OCI-M2 (cell line): ENCODE data around the gene SYT2.

Experiments
- DNase-seq: peaks from one replicate; lab custom pipeline; 2025; ENCODE audit not compliant: unreplicated experiment; lab: John Stamatoyannopoulos, UW

Gene SYT2

DNA sequence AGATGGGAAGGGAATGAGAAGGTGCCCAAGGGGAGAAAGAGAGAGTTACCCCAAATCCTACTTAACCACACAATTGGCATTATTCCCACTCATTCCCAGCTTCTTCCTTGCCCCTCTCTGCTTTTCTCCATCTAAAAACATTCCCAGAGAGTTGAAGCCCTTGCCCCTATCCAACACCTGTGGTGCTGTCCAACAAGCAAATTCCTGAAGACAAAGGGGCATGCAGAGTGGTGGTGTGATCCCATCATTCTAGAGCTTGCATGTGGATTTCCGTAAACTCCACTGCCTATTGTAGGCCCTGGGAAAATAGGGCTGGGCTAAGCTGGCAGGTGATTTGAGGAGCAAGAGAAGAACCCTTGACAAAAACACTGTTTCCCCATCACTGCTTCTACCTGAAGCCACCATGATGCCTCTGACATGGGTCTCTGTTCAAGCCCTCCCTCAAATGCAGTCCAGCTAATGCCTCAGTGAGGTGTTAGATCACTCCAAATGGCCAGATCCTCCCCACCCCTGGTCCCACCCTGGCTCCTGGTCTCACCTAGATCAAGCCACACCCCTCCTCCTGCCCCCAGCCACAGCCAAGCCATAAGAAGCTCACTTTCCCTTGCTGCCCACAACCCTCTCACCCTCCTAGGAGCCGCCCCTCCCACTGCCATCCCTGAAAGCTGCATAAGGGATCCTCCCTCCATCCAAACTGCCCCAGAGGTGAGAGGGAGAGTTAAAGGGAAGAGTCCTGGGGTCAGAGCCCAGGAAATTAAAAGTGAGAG, 29.5 kb downstream of the SYT2 start:
- DNase-seq: no peak

DNA sequence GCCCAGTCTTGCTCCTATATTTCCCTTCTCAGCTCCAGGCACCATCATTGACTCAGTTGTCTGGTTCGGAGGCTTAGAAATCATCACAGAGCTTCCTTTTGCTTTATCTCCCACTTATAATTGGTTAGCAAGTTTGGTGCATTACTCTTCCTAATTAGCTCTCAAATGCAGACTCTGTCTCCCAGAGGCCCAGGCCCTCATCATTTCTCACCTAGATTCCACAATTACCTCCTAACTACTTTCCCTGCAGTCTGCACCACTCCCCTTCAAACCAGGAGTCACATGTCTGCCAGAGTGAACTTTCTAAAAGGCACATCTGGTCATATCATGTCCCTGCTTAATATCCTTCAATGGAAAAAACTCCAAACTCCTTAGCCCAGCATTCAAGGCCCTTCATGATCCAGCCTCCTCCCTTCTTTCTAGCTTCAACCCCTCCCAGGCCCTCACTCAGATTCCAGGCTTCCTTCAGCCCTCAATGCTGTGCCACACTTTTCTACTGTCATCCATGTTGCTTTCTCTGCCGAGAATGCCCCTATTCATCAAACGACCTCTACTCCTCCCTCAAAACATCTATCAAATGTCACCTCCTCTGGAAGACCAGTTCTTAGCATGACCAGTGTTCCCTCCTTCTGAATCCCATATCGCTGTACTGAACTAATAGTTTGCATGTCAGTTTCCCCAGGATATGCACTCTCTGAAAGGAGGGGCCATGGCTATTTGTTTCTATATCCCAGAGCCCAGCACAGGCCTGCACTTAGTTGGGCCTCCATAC, 30.7 kb downstream of the SYT2 start:
- DNase-seq: no peak

DNA sequence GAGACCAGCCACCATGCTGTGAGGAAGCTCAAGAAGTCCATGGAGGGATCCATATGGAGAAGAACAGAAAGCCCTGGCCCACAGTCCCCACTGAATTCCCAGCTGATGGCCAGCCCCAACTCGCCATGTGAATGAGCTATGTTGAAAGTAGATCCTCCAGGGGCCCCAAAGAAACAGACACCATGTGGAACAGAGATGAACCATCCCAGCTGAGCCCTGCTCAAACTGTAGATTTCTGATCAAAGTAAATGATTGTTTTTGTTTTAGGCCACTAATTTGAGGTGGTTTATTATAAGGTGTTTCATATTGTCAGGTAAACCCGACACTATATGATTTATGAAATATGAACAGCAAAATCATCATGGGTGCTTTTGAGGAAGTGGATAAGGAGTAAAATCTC, 32.8 kb downstream of the SYT2 start:
- DNase-seq: no peak

DNA sequence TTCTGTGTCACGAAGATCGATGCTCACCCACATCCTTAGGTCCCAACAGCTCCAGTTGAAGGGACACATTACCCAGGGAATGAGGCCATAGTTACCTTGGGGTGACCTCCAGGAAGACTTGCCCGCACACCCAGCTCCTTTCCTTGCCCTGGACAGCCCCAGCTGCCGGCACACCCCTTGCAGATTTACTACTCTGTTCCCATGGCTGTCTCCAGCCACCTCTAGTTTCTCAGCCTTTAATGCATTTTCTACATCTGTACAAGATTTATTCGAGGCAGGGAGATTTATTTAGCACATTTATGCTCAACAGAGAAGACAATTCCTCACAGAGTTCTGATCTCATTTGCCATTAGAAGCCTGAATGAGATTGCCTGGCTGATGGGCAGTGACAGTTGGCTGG, 36.7 kb downstream of the SYT2 start:
- no peak for DNase-seq

DNA sequence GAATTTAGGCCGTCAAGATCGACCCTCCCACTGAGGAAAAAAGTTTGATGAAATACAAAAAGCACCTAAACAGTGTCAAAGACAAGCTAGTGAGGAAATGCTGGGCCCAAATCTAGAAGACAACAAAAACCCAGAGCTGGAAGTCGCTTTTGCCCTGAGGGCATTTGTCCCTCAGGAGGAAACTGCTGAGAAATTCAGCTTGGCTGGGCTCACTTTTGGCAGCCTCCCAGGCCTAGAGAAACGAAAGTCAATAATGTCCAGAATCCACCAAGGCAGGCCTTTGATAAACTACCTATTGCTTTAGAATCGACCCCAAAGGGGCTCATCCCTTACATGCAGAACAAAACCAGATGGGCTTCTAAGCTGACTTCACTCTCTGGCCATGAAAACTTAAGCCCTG, 38.9 kb downstream of the SYT2 start:
- no peak for DNase-seq

DNA sequence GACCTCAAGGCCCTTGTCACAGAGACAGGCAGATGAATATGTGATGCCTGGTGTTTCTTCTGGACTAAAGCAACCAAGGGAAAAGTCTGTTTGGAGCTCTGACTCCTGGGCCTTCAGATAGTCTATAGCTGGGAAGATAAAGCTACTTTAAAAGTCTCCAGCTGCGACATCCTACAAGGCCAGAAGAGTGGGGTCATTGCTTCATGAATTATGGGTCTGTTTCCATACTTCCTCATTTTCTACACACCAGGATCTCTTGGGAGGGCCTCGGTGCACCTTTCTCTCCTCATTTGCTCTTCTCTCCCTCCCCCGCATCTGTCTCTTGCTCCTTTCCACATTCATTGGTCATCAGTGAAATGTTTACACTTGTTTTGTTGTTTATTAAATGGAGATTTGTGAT, 44.8 kb downstream of the SYT2 start:
- DNase-seq: no peak

DNA sequence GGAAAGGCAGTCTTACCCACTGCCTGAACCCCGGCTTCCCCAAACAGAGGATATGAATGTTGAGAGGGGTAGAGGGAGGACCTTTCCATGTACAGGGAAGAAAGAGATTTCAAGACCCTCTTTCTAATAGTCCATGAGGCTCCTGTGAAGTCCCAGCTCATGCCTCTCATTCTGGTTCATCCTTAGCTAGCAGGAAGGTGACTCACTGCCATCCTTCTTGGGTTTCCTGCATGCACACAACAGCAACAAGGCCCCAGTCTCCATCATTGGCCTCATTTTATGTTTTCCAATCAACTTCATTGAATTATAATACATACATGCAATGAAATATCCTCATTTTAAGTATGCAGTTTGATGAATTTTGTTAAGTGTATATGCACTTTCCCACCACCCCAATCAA, 46.2 kb downstream of the SYT2 start:
- no peak for DNase-seq

DNA sequence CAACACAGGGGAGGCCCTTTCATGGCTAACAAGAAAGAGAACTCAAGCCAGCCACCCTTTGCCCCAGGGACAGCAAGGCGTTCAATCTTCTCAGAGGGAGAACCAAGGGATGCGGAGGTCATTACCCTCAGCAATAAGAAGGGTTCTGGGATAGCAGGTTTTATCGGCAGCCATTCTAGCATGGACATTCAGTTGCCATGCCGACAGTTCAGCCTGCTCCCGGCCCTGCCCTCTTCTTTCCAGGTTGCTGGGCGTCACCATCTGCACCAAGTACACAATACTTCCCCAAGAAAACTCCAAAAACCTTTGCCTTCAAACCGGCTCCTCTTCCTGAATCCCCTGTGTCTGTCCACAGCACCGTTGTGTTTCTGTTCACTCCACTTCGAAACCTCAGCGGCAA, 47.1 kb downstream of the SYT2 start:
- DNase-seq: no peak

DNA sequence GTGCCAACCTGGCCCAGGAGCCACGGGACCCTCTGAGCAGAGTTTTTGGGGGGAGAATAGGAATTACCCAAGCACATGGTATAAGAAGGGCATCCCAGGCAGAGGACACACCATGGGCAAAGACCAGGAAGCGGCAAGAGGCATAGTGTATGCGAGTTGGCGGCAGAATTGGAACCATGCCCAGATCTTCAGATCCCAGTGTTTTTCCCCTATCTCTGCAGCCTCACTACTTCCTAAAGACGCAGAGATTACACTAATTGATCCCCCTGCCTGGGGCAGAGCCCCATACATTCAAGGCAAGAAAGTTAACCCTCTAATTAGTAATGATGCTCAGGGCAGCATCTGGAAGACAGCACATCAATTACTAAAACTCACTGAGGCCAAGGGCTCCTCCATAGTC, 48.2 kb downstream of the SYT2 start:
- DNase-seq: no peak

DNA sequence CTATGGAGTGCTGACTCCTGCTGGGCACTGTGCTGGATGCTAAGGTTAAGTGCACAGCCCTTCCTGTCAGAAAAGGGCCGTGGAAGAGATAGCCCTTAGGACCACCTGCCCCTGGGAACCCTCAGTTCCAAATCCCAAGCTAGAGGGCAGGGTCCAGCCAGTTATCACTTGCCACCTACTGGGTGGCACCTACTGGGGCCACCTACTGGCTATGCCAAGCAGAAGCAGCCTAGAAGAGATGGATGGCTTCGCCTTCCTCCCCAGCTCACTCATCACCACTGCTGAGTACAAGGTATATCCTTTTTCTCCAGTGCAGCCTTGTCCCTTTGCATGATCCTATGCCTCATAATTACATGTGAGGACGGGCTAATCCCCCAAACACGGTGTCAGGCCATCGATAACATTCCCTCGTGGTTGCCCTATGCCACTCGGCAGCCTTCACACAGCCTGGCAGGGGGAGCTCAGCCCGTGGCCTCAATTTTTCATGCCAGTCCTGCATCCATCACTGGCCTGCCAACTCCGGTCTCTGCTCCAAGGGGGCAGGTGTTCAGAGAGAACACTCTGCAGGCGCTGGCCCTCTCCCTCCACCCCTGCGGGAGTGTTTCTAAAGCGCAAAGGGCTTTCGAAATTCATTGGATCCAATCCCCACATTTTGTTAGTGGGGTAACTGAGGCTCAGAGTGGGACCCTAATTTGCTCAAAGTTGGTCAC, 49.0 kb downstream of the SYT2 start:
- DNase-seq: no peak

DNA sequence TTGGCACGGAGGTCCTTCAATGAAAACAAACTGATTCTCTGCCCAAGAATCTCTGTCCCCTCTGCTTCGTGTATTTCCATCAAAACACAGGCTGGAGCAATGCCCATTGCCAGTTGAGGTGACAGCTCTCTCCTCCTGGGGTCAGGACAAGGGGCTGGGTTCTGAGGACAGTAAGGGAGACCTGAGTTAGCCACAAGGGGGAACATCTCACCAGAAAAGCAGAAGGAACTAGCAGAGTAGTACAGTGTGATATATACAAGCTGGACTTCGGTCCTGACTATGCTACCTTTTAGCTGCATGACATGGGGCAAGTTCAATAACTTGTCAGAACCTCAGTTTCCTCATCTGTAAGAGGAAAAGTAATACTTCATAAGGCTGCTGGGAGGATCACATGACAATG, 50.3 kb downstream of the SYT2 start:
- DNase-seq: no peak

DNA sequence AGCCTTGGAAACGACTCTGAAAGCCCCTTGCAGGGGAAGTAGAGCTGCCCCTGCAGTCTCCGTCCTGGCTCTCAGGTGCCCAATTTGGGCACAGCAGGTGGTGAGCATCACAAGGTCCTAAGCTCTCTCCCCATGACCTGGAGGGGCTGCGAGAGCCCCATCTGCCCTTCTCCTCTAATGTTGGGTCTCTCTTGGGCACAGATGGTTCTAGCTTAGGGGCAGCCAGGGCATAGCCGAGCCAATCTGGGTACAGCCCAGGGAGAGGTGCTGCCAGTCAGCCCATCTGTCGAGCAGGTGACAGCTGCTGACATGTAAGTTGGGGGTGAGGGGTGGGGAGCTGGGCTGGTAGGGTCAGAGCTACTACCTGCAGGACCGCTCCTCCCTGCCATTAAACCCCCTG, 50.7 kb downstream of the SYT2 start:
- DNase-seq: no peak

DNA sequence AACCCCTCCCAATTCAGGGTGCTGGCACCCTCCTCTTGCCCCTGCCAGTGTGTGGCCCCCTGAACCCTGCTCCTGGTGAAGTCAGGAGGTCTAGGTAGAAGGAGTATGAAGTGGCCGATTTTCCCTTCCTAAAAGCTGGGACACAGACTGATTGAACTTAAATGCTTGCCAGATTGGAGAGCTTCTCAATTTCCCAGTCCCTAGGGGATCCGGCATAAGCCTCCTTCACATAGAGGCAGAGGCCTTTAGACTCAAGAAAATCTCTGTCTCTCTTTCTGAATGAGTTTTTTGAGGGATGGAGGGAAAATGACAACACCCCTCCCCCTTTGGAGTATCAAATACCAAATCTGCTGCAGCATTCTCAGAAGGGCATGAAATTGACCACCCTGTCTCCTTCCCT, 51.5 kb downstream of the SYT2 start:
- DNase-seq: no peak

DNA sequence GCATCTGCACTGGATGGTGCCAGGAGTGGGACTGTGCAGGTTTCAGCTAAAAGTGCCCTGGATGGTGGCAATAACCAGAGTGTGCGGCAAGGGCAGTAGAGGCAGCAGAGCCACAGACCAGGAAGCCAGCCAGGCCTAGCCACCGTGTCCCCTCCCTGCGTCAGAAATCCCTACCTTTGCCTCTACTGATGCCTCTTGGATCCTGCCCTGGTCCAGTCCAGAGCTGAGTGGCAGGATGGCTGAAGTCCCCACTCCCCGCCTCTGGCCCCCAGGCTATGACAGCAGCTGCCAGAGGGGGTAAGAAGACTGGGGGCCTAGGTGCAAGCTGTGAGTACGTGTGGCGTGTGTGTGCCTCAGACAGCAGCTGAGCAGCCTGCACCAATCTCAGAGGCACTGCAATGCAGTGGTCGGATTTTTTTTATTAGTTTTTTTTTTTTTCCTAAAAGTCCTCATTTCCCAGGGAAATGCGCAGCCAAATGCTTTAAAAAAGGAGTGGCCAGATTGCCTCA, 51.9 kb downstream of the SYT2 start:
- DNase-seq: no peak

DNA sequence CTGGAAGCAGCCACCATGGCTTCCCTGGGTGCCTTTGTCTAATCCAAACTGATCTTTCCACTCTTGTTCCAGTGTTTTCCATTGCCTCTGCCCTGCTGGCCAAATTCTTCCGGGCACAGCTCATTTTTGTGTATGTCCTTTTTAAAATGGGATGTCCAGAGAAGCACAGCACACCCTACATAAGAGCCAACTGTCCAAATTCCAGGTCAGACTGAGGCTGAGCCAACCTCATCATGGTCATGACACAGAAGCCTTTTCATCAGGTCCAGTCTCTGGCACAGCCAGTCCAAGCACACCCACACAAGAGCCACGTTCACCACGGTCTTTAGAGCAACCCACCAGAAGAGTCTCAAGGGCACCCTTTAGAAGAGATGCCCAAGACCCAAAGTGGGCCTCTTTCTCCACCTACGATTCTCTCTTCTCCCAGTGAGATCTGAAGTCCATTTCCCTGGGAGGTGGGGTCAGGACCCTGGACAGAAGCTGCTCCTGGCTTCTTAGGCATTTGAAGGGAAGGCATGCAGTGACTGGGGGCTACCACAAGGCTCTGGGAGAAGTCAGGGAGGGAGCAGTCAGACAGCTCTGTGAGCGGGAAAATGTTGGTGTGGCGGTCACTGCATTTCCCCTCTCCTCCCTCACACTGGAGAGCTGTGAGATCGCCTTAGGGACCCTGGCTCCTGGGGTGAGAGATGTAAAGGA, 53.2 kb downstream of the SYT2 start:
- DNase-seq: no peak

DNA sequence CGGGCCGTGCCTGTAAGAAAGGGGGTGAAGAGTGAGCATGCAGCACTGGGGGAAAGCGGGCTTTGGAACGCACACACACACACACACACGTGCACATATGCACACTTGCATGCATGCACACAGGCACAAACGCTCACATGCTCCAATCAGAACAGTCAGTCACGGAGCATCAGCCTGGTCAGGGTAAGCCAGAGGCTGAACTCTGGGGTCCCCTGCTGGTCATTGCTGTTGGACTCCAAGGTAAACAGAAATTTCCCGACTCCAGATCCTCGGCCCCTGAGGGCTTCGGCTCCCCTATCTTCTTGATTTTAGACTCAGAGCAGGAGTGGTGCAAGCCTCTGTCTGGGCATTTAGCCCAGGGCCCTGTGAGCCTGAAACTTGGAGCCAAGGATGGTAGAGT, 54.2 kb downstream of the SYT2 start:
- no peak for DNase-seq

DNA sequence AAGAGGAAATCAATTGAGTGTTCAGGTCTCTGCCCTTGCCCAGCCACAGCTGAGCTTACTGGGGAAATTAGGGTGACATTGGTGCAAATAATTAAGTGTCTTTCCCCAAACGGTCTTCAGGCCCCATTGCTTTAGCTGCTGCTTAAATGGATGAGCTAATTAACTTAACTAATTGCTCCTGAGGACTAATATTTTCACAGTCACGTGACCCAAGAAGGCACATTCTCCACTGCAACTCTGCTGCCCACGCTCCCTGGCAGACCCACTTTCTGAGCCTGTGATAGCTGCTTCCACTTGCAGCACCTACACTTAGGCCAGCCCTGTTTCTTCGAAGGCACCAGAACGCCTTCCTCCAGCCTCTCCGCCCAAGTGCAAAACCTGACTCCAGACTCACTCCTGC, 56.2 kb downstream of the SYT2 start:
- no peak for DNase-seq

DNA sequence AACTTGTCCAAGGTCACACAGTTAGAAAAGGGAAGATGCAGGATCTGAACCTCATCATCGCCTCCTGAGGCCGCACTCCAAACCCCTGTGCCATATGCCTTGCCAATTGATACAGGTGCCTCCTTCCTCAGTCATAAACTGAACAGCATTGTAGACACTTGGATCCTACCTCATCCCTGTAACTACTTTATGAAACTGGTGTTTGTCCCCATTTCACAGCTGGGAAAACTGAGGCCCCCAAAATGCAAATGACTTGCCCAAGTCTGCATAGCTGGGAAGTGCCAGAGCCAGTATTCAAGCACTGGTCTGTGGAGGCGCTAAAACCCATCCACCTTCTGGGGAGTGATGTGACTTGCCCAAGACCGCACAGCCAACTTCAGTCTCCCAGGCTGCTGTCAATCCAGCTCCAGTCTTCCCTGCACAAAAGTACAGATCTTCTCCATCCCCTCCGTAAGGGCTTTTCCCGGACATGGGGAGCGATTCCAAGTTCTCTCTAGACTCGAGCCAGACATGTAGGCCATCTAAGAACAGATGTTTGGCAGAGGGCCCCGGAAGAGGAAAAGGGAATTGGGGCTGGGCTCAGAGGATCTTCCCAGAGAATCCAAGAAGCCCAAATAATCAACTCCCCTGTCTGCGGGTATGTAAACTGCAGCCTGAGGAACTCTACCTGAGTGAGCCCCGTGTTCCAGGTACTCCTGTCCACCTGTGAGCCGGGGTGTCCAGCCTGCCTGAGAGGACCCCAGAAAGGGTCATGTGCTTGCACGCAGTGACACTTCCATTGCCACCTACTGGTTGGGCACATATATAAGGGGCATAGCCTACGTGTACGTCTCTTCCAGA, 60.5 kb downstream of the SYT2 start:
- DNase-seq: no peak

DNA sequence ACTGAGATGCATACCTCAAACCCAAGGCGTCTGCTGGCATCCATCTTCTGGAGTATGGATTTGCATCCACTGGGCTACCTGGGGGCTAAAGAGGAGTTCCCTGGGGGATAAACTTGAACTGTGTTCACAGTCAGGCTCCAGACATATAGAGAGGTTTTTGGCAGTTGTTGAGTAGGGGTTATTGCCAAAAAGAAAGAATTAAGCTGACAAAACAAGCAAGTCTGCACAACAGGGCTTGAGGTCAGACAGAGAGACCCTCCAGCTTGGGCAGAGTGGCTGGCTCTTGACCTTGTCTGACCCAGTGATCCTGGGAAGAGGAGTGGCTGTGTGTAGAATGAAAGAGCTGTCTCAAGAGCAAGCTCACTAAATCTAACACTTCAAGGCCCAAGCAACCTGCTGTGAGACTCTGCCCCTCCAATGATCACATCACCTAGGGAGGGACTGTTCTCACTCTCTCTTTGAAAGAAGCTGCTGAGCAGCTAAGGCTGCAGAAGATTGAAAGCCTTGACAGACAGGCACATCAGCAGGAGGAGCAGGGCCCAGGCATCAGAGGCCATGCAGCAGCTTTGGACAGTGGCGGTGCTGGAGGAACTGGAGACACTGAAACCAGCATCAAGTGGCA, 61.5 kb downstream of the SYT2 start:
- DNase-seq: no peak

DNA sequence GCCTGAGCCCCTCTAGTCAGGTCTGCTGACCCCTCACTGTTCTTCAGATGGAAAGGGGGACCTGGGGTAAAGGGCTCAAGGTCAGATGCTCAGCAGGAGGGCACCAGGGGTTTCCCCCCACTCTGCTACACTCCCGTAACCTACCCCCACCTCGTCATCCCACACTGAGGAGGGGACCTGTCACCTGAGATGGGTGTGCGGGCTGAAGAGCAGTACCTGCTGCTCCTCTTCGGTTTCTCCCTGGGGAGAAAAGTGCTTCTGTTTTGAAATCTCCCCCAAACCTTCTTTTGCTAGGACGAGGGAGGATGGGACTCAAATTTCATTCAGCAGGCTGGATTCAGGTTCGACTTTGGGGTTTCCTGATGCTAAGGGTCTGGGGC, 65.2 kb downstream of the SYT2 start:
- no peak for DNase-seq
